ENCODE results near the gene LDLRAD2. TPM values are rescaled to one million over a fixed set of nuclear protein-coding genes. Genes with fewer than 3 reads are reported as not detected.

LDLRAD2 gene
- total and polyA plus RNA-seq, 2 of the 8 experiments (the other 6 are each of a cell fraction or from before 2014, with no cell fraction given) = 0.48 to 0.74 TPM

DNA sequence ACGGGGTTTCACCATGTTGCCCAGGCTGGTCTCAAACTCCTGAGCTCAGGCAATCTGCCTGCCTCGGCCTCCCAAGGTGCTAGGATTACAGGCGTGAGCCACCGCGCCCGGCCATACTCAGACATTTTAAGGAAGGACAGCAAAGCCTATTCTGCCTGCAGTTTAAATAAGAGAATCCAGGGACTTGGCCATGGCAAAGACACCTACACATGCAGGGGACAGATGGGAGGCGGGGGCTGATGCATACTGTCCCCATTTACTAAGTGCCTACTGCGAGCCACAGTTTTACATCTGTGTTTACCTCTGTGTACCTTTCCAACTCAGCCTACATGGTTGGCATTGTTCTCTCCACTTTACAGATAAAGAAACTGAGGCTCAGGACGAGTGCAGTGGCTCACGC, 25.4 kb downstream of the LDLRAD2 start:
- H2BK5ac ChIP-seq (ENCODE audit: low read depth, low read length) = no peak overlapping the region
- no peak for FAIRE-seq
- no peaks in the 10 kb centered on the region for H3K79me1 ChIP-seq (ENCODE audit: low read depth, low read length)
- H4K91ac ChIP-seq (replicated peaks; ENCODE audit: insufficient read length, low read length) = no peak overlapping the region
- no peak overlapping the region for H2AK5ac ChIP-seq (ENCODE audit: low read depth, low read length)
- H3K56ac ChIP-seq (replicated peaks; ENCODE audit: insufficient read length, low read depth, low read length) = no peak overlapping the region
- H3K27me3 ChIP-seq (replicated peaks in 1 of 4; ENCODE audit: control insufficient read depth in 3 of 4, extremely low read depth in 1 of 4, insufficient read depth in 3 of 4, low read length in 3 of 4) = no peaks in the 10 kb centered on the region
- H3K4me2 ChIP-seq (ENCODE audit: insufficient read depth in 1 of 2, low read depth in 2 of 2, low read length in 2 of 2) = no peak overlapping the region
- no peak overlapping the region for H3K4ac ChIP-seq (replicated peaks; ENCODE audit: insufficient read length, low read depth, low read length)
- H3K27ac ChIP-seq (ENCODE audit: low read depth, low read length) = no peak overlapping the region
- H3K36me3 ChIP-seq (ENCODE audit: control insufficient read depth in 2 of 4, insufficient read depth in 4 of 4, low read length in 3 of 4) = peaks cover 26 to 60% (median 60%) of the 10 kb centered on the region in 4 experiments
- no peaks in the 10 kb centered on the region; the same call in 1 of the 2 replicates for H3K23me2 ChIP-seq (ENCODE audit: low read depth, low read length)
- peaks cover 7 to 8% of the 10 kb centered on the region in 2 experiments; a peak in 3 of 4 replicates for H3K9me3 ChIP-seq (ENCODE audit: insufficient read depth in 2 of 2, low read depth in 1 of 2, low read length in 1 of 2)
- 99% methylated on average over 9 of the region's 10 CpGs; no CpG with 5 or more reads in 1 of the 2 experiments for WGBS, 2 experiments (ENCODE audit: extremely low coverage in 1 of 2, insufficient coverage in 1 of 2, insufficient read length in 1 of 2, insufficient replicate concordance in 2 of 2, low coverage in 1 of 2, low lambda C conversion rate in 2 of 2, missing lambda C conversion rate in 1 of 2)
- no peak overlapping the region for H2BK15ac ChIP-seq (ENCODE audit: low read length)
- TF ChIP-seq CTBP2 (IDR thresholded peaks at IDR 0.05; ENCODE audit: borderline replicate concordance, insufficient read depth, insufficient read length, low read length) (no peak), MAFK (IDR thresholded peaks at IDR 0.05; ENCODE audit: low read depth, low read length) (no peak), GTF2F1 (IDR thresholded peaks at IDR 0.05; ENCODE audit: borderline replicate concordance, low read depth, low read length) (no peak), CREB1 (IDR thresholded peaks at IDR 0.05) (no peak), POLR2A (IDR thresholded peaks at IDR 0.05; ENCODE audit: control extremely low read depth in 1 of 2, low read depth in 2 of 2, low read length in 2 of 2) (no peak), ZNF274 (IDR thresholded peaks at IDR 0.05; ENCODE audit: borderline replicate concordance, extremely low read depth, low read length) (no peak), CHD2 (IDR thresholded peaks at IDR 0.05; ENCODE audit: low read length) (no peak), PHF8 (conservative IDR thresholded peaks at IDR 0.05; ENCODE audit: low read depth, low read length) (no peak)
- TF ChIP-seq, protein P1, sequence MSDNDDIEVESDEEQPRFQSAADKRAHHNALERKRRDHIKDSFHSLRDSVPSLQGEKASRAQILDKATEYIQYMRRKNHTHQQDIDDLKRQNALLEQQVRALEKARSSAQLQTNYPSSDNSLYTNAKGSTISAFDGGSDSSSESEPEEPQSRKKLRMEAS (IDR thresholded peaks at IDR 0.05) = no peak
- H3K9ac ChIP-seq (replicated peaks in 1 of 4; ENCODE audit: extremely low read depth in 1 of 4, low read depth in 3 of 4, low read length in 3 of 4) = no peak overlapping the region
- no peak overlapping the region for H2BK12ac ChIP-seq (ENCODE audit: low read depth, low read length)
- no peak overlapping the region for H3K18ac ChIP-seq (ENCODE audit: extremely low read depth, low read length)
- CTCF ChIA-PET (ENCODE audit: partially characterized antibody) = interaction anchor here (0.9 to 1.0 kb wide), 2 partner anchors 126 to 182 kb away, joined by 3 to 4 read pairs; no protein-coding TSS in a partner anchor
- H3K4me3 ChIP-seq (ENCODE audit: extremely low read depth in 1 of 4, insufficient read depth in 2 of 4, low read depth in 3 of 4, low read length in 4 of 4) = no peak overlapping the region
- H3K14ac ChIP-seq (ENCODE audit: insufficient read length) = no peak overlapping the region
- H3K23ac ChIP-seq (ENCODE audit: insufficient read length) = no peak overlapping the region
- H3K79me2 ChIP-seq (ENCODE audit: control insufficient read depth in 1 of 2, insufficient read depth in 2 of 2, low read length in 2 of 2) = no peaks in the 10 kb centered on the region
- peaks cover 0 to 8% of the 10 kb centered on the region in 2 experiments for H4K20me1 ChIP-seq (replicated peaks in 1 of 2; ENCODE audit: control insufficient read depth in 1 of 2, insufficient read depth in 2 of 2, low read length in 2 of 2)
- H2BK120ac ChIP-seq (replicated peaks; ENCODE audit: low read depth, low read length) = no peak overlapping the region
- H2BK20ac ChIP-seq (ENCODE audit: low read length) = no peak overlapping the region
- no peak for DNase-seq (ENCODE audit: low read depth in 1 of 2, low spot score in 2 of 2)
- no peaks in the 10 kb centered on the region for H3K4me1 ChIP-seq (replicated peaks in 1 of 4; ENCODE audit: control insufficient read depth in 3 of 4, insufficient read depth in 4 of 4, low read length in 3 of 4)
- no peak overlapping the region for H4K5ac ChIP-seq (ENCODE audit: insufficient read length, low read depth, low read length)
- POLR2A ChIA-PET (ENCODE audit: partially characterized antibody) = interaction anchor here (0.7 kb wide), 1 partner anchor 120 kb away, joined by 3 read pairs; no protein-coding TSS in a partner anchor
- H2AFZ ChIP-seq (ENCODE audit: low read length) = no peak overlapping the region
- H4K8ac ChIP-seq (ENCODE audit: extremely low read depth, insufficient read depth, low read length) = no peak overlapping the region

All from H1 (cell line).